GM12878 (cell line): Measurements from ENCODE around the gene UNC5B.

Experiments
- ATF2 ChIP-seq: IDR thresholded peaks from 2 replicates; pipeline ENCODE4 v1.6.1; 2012; ENCODE audit warnings: low read length, inconsistent platforms
- BCL11A ChIP-seq: IDR thresholded peaks from 2 replicates; pipeline ENCODE4 v1.6.1; 2011; ENCODE audit warnings: low read depth, low read length
- ETV6 ChIP-seq, 2 experiments: fragments of 450-650 bp in 1 of 2; IDR thresholded peaks in 1 of 2; conservative IDR thresholded peaks in 1 of 2; 2 replicates each; pipeline ENCODE4 v1.6.1; 2014; ENCODE audit warnings: antibody characterized with exemption in 1 of 2, borderline replicate concordance in 1 of 2, low read depth in 1 of 2, mild to moderate bottlenecking in 1 of 2, moderate library complexity in 1 of 2
- HDGF ChIP-seq: fragments of 450-650 bp; IDR thresholded peaks from 2 replicates; pipeline ENCODE4 v1.6.1; 2016; ENCODE audit warnings: antibody characterized with exemption
- IRF5 ChIP-seq: fragments of 450-650 bp; IDR thresholded peaks from 2 replicates; pipeline ENCODE4 v1.6.1; 2017; ENCODE audit warnings: borderline replicate concordance
- NR2C1 ChIP-seq: fragments of 450-650 bp; IDR thresholded peaks from 2 replicates; pipeline ENCODE4 v1.6.1; 2017; ENCODE audit warnings: antibody characterized with exemption, mild to moderate bottlenecking, moderate library complexity
- POLR2A ChIP-seq: IDR thresholded peaks from 2 replicates; pipeline ENCODE4 v1.6.1; 2011; ENCODE audit warnings: low read depth, mild to moderate bottlenecking, low read length
- POLR2AphosphoS5 ChIP-seq: IDR thresholded peaks from 2 replicates; pipeline ENCODE4 v1.6.1; 2011; ENCODE audit warnings: mild to moderate bottlenecking, low read length, inconsistent platforms
- TCF7 ChIP-seq: IDR thresholded peaks from 2 replicates; pipeline ENCODE4 v1.6.1; 2014; ENCODE audit warnings: antibody characterized with exemption, borderline replicate concordance
- USF1 ChIP-seq: IDR thresholded peaks from 2 replicates; pipeline ENCODE4 v1.6.1; 2011; ENCODE audit warnings: borderline replicate concordance, low read depth, mild to moderate bottlenecking, moderate library complexity, mixed read lengths, low read length; ENCODE audit not compliant: insufficient read depth; ENCODE audit errors: extremely low read length
- ZNF274 ChIP-seq: IDR thresholded peaks from one replicate; pipeline ENCODE4 v1.8.0; 2011; ENCODE audit not compliant: insufficient read length, insufficient read depth
- TF ChIP-seq, protein P1 (sequence below), 3 experiments: IDR thresholded peaks in 2 of 3; conservative IDR thresholded peaks in 1 of 3; 2 replicates each; pipeline ENCODE4 v1.5.1; 2011; ENCODE audit warnings: low read depth in 3 of 3, low read length in 3 of 3, mild to moderate bottlenecking in 3 of 3, control low read depth in 2 of 3, moderate library complexity in 2 of 3, inconsistent platforms in 1 of 3, mixed read lengths in 1 of 3; ENCODE audit not compliant: control insufficient read depth in 2 of 3, insufficient read depth in 1 of 3; ENCODE audit errors: extremely low read depth in 1 of 3

DNA sequence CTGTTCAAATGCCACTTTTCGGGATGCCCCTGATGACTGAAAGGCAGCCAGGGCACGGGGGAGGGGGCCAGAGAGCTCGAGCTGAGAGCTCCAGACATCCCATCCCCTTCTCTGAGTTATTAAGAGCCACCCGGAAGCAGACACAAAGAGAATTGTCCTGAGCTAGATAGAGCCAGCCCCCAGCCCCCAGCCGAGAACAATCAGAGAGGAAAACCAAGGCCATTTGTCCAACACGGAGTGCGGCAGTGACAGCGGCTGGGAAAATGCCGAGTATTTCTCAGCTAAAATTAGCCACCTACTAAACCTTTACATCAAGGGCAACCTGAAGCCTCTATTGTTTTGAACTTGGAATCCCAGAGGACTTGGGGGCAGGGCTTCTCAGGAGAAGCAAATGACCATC is 51.0 kb downstream of the UNC5B start:
- TF ChIP-seq TCF7 (no peak), NR2C1 (no peak), POLR2AphosphoS5 (no peak), POLR2A (no peak), IRF5 (no peak), ATF2 (no peak), ETV6 (conservative IDR thresholded peaks at IDR 0.05 in 1 of 2, IDR thresholded peaks at IDR 0.05 in 1 of 2; ENCODE audit: borderline replicate concordance in 1 of 2, low read depth in 1 of 2) (no peak), USF1 (no peak), BCL11A (no peak), ZNF274 (no peak), HDGF (no peak)
- TF ChIP-seq, protein P1, sequence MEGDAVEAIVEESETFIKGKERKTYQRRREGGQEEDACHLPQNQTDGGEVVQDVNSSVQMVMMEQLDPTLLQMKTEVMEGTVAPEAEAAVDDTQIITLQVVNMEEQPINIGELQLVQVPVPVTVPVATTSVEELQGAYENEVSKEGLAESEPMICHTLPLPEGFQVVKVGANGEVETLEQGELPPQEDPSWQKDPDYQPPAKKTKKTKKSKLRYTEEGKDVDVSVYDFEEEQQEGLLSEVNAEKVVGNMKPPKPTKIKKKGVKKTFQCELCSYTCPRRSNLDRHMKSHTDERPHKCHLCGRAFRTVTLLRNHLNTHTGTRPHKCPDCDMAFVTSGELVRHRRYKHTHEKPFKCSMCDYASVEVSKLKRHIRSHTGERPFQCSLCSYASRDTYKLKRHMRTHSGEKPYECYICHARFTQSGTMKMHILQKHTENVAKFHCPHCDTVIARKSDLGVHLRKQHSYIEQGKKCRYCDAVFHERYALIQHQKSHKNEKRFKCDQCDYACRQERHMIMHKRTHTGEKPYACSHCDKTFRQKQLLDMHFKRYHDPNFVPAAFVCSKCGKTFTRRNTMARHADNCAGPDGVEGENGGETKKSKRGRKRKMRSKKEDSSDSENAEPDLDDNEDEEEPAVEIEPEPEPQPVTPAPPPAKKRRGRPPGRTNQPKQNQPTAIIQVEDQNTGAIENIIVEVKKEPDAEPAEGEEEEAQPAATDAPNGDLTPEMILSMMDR (IDR thresholded peaks at IDR 0.05 in 2 of 3, conservative IDR thresholded peaks at IDR 0.05 in 1 of 3; ENCODE audit: control insufficient read depth in 2 of 3, extremely low read depth in 1 of 3, insufficient read depth in 1 of 3, low read depth in 3 of 3, low read length in 3 of 3): no peak
